ENCODE data around the gene MUC6. TPM values are rescaled to one million over a fixed set of nuclear protein-coding genes. Genes with fewer than 3 reads are reported as not detected.

Gene MUC6
- total and polyA plus RNA-seq, 2 of the 8 experiments (the other 6 are each of a cell fraction or from before 2014, with no cell fraction given), result not detected

- no peak for TF ChIP-seq ATF2 (IDR thresholded peaks at IDR 0.05; ENCODE audit: low read length)
- no peak for TF ChIP-seq RNF2 (IDR thresholded peaks at IDR 0.05; ENCODE audit: borderline replicate concordance, low read depth, low read length, missing control alignments, poor library complexity, severe bottlenecking)
- no peak for TF ChIP-seq KDM1A (IDR thresholded peaks at IDR 0.05; ENCODE audit: borderline replicate concordance, low read length)
- TF ChIP-seq BRCA1 (IDR thresholded peaks at IDR 0.05; ENCODE audit: low read depth, low read length), result no peak
- TF ChIP-seq YY1 (IDR thresholded peaks at IDR 0.05; ENCODE audit: low read depth, low read length), result no peak
These were observed 45.2 kb upstream of the MUC6 start (continued) for GRCh38 chr11:1081601-1082311.

Measured in H1 (cell line).